GM20000 (cell line): Measurements from ENCODE around the gene GABBR2.

Experiments used
- DNase-seq: peaks from one replicate; pipeline ENCODE4 v3.0.0; 2012; ENCODE audit warnings: low spot score
- TF ChIP-seq, protein P1 (sequence below): IDR thresholded peaks from 2 replicates; pipeline ENCODE4 v1.5.1; 2012; ENCODE audit warnings: mild to moderate bottlenecking, control low read depth; ENCODE audit errors: extremely low read depth, missing control alignments

The GABBR2 gene

DNA sequence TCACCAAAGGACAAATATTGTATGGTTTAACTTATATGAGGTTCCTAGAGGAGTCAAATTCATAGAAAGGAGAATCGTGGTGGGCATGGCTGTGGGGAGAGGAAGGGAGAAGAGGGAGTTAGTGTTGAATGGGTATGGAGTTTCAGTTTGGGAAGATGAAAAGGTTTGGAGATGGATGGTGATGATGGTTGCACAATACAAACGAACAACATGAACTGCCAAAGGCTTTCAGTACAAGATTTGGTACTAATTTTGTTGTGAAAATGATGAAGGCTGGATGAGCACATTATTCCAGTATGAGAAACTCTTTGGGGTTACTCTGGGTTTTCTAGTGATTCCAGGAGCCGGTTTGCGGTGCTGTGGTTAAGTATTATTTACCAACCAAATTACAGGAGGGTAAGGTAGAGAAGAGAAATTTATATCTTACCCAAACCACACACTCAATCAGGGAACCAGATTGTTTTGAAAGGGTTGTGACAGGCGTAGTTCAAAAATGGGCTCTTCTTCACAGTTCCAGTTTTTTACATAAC is 341.3 kb downstream of the GABBR2 start:
- TF ChIP-seq, protein P1, sequence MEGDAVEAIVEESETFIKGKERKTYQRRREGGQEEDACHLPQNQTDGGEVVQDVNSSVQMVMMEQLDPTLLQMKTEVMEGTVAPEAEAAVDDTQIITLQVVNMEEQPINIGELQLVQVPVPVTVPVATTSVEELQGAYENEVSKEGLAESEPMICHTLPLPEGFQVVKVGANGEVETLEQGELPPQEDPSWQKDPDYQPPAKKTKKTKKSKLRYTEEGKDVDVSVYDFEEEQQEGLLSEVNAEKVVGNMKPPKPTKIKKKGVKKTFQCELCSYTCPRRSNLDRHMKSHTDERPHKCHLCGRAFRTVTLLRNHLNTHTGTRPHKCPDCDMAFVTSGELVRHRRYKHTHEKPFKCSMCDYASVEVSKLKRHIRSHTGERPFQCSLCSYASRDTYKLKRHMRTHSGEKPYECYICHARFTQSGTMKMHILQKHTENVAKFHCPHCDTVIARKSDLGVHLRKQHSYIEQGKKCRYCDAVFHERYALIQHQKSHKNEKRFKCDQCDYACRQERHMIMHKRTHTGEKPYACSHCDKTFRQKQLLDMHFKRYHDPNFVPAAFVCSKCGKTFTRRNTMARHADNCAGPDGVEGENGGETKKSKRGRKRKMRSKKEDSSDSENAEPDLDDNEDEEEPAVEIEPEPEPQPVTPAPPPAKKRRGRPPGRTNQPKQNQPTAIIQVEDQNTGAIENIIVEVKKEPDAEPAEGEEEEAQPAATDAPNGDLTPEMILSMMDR, result no peak
- DNase-seq, result no peak

DNA sequence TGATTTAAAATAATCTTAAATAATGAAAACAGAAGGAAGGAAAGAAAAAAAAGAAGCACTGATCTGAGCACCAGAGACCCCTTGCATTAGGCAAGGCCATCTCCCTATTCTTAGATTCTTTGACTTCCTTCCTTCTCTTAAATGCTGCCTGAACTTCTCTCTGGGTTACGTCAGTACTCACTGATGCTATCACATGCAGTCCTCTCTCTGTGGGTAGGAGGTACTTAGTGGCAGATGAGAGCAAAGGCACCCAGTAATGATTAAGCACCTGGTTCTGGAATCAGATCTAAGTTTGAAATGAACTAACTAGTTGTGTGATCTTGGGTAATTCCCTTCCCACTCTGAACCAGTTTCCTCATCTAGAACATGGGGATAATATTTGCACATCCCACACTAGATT is 343.0 kb downstream of the GABBR2 start:
- DNase-seq, result no peak
- TF ChIP-seq, protein P1, result no peak

DNA sequence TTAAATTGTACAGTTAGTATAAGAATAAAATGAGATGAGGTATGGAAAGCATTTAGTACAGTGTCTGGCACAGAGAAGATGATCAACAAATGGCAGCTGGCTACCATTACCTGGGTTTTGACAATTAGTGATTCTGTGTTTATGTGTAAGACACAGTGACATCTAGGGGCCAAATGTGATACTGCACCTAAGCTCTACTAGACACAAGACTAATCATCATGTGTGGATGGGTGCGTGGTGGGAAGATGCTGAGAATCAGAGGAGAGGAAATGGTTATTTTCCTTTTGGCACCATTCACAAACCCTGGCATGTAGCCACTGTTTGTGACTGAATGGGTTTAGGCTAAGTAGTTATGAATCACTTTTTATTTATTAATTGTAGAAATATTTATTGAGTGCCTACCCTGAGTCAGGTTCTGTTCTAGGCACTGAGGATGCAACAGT is 343.5 kb downstream of the GABBR2 start:
- no peak for DNase-seq
- TF ChIP-seq, protein P1, result peak; percentile 11

DNA sequence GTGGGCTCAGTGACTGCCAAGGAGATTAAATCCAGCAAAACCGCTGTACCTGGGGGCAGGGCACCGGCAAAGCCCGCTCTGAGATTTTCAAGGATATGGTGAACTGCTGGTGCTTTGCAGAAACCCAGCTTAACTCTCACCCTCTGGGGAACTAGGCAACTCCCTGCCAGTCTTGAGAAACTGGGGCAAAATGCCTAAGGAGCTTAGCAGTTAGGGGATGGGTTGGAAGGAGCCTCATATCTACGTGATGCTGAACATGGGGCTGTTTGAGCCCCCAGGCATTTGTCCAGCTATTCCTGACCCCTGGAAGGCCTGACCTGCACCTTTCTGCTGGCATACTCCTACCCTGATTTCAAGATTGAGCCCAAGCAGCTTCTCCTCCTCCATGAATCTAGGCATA is 344.6 kb downstream of the GABBR2 start:
- TF ChIP-seq, protein P1, result no peak
- DNase-seq, result no peak

DNA sequence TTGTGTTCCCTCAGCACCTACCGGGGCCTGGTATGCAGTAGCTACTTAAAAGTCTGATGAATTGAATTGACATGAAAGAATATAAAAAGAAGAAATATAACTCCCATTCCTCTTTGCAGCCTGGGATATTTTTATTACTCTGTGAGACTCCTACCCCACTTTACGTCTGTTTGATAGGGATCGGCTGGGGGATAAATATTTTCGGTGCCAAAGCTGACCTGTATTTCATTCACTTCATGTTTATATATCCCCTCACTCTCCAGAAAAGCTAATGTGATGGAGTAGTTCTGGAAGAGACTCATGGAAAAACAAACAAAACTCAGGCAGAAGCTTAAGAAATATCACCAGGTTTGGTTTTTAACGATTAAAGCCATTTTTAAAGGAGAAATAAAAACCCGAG is 345.1 kb downstream of the GABBR2 start:
- TF ChIP-seq, protein P1, result no peak
- DNase-seq, result no peak

DNA sequence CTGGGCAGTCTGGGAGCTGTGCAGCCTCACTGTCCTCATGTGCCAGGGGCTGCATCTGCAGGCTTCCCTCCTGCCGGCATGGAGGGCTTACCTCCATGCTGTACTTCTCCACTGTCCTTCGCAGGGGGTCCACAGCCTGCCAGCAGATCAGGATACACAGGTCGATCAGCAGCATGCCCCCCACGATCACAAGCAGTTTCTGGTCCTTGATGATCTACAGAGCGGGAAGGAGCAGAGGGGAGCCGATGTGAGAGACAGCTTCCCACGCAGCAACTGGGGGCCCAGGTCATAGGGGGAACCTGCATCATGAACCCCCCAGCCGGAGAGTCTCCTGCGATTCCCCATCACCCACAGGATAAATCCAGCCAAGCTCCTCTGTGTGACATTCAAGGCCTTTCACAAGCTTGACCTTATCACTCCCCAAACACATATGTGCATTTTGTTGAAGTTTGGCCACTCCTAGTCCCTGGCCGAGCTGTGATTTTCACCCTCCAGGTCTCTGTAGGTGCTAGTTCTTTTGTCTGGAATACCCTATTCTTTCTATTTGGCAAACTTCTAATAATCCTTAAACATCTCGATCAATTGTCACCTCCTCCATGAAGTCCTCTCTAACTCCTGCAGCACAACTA is 346.0 kb downstream of the GABBR2 start:
- no peak for DNase-seq
- TF ChIP-seq, protein P1, result no peak

DNA sequence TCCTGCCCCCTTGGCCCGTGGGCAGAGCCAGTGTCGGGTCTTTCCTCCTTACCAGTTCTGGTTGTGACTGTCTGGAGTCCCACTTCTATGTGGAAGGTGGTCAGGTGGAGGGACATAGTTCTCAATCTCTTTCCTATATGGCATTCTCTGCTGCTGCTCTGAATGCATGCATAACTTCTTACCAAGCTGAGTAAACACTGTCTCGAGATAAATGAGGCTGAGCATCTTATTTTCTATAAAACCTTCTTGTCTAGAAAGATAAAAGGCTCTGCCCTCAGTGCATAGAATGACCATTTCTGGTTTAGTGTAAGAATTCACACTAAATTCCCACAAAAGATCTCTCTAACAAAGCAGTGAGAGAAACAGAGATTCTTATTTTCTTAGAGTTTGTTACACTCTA is 347.1 kb downstream of the GABBR2 start:
- no peak for DNase-seq
- TF ChIP-seq, protein P1, result no peak
